ENCODE results near the gene DNAJA3. TPM values are rescaled to one million over a fixed set of nuclear protein-coding genes. Genes with fewer than 3 reads are reported as not detected.

DNAJA3 gene
- total and polyA plus RNA-seq, 10 of the 15 experiments (the other 5 are each of a cell fraction or from before 2014, with no cell fraction given), result 8.4 to 141 (median 60.8) TPM

DNA sequence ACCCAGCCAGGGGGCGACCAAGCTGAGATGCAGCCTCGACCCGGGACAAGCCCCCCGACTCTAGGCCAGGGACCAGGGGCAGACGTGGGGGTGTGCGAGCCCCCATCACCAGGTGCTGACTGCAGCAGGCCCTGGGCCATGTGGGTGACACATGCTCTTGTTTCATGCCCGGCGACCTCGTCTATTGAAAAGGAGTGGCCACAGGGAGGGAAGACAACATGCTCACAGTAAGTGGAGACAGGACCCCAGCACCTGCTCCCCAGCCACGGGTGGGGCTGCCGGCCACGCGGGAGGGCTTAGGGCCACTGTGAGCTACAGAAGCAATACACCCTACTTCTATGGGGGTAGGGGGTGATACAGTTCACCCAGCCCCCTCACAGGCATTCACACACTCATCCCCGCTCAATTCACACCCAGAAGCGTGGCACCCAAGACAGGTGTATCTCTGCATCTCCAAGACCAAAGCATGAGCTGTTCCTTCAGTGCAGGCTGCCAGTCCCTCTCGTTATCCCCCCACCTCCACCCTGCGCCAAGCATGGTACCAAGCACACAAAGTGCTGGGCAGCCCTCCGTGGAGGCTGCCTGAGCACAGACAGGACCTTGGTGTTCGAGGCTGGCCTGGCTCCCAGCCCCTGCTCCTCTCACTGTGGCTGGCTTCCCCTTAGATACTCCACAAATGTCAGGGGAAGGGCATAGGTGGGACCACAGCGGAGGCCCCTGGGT, 40.4 kb upstream of the DNAJA3 start (continued):
- TF ChIP-seq, protein P1, sequence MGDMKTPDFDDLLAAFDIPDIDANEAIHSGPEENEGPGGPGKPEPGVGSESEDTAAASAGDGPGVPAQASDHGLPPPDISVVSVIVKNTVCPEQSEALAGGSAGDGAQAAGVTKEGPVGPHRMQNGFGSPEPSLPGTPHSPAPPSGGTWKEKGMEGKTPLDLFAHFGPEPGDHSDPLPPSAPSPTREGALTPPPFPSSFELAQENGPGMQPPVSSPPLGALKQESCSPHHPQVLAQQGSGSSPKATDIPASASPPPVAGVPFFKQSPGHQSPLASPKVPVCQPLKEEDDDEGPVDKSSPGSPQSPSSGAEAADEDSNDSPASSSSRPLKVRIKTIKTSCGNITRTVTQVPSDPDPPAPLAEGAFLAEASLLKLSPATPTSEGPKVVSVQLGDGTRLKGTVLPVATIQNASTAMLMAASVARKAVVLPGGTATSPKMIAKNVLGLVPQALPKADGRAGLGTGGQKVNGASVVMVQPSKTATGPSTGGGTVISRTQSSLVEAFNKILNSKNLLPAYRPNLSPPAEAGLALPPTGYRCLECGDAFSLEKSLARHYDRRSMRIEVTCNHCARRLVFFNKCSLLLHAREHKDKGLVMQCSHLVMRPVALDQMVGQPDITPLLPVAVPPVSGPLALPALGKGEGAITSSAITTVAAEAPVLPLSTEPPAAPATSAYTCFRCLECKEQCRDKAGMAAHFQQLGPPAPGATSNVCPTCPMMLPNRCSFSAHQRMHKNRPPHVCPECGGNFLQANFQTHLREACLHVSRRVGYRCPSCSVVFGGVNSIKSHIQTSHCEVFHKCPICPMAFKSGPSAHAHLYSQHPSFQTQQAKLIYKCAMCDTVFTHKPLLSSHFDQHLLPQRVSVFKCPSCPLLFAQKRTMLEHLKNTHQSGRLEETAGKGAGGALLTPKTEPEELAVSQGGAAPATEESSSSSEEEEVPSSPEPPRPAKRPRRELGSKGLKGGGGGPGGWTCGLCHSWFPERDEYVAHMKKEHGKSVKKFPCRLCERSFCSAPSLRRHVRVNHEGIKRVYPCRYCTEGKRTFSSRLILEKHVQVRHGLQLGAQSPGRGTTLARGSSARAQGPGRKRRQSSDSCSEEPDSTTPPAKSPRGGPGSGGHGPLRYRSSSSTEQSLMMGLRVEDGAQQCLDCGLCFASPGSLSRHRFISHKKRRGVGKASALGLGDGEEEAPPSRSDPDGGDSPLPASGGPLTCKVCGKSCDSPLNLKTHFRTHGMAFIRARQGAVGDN (IDR thresholded peaks at IDR 0.05), result no peak
- TF ChIP-seq, protein P2, sequence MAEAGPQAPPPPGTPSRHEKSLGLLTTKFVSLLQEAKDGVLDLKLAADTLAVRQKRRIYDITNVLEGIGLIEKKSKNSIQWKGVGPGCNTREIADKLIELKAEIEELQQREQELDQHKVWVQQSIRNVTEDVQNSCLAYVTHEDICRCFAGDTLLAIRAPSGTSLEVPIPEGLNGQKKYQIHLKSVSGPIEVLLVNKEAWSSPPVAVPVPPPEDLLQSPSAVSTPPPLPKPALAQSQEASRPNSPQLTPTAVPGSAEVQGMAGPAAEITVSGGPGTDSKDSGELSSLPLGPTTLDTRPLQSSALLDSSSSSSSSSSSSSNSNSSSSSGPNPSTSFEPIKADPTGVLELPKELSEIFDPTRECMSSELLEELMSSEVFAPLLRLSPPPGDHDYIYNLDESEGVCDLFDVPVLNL (IDR thresholded peaks at IDR 0.05; ENCODE audit: low read depth, low read length), result no peak
- no peak for TF ChIP-seq NR2C2 (IDR thresholded peaks at IDR 0.05; ENCODE audit: borderline replicate concordance, control insufficient read depth, insufficient read length, low read depth)
- TF ChIP-seq ZNF384 (IDR thresholded peaks at IDR 0.05; ENCODE audit: borderline replicate concordance, low read depth, low read length), result no peak
- TF ChIP-seq RFX5 (IDR thresholded peaks at IDR 0.05; ENCODE audit: low read depth, low read length), result no peak
- TF ChIP-seq SREBF2 (IDR thresholded peaks at IDR 0.05; ENCODE audit: low read length), result no peak

All from GM12878 (cell line).